H9 (cell line): ENCODE results near the gene KIF6. TPM values are rescaled to one million over a fixed set of nuclear protein-coding genes. Genes with fewer than 3 reads are reported as not detected.

Experiments
- DNase-seq: peaks from one replicate; pipeline ENCODE4 v3.0.0-alpha.2; 2017
- H2AFZ ChIP-seq: one replicate; pipeline ENCODE4 v1.6.1; 2013; ENCODE audit warnings: mild to moderate bottlenecking, low read length, control low read depth, moderate library complexity
- H2AK5ac ChIP-seq: 2 replicates; pipeline ENCODE4 v1.6.1; 2013; ENCODE audit warnings: low read length, control low read depth, mixed read lengths; ENCODE audit not compliant: insufficient read length
- H2BK120ac ChIP-seq: one replicate; pipeline ENCODE4 v1.6.1; 2013; ENCODE audit warnings: low read depth, mild to moderate bottlenecking, low read length, control low read depth, inconsistent platforms; ENCODE audit not compliant: poor library complexity, severe bottlenecking
- H2BK12ac ChIP-seq: 2 replicates; pipeline ENCODE4 v1.6.1; 2013; ENCODE audit warnings: low read length, control low read depth, mixed read lengths, low read depth; ENCODE audit not compliant: insufficient read length
- H2BK15ac ChIP-seq: 2 replicates; pipeline ENCODE4 v1.6.1; 2013; ENCODE audit warnings: low read depth, low read length, control low read depth
- H2BK20ac ChIP-seq: one replicate; pipeline ENCODE4 v1.6.1; 2013; ENCODE audit warnings: low read depth, mild to moderate bottlenecking, low read length, control low read depth, inconsistent platforms; ENCODE audit not compliant: poor library complexity, severe bottlenecking
- H2BK5ac ChIP-seq: 2 replicates; pipeline ENCODE4 v1.6.1; 2013; ENCODE audit warnings: low read length, control low read depth, mixed read lengths; ENCODE audit not compliant: insufficient read length
- H3K14ac ChIP-seq: 2 replicates; pipeline ENCODE4 v1.6.1; 2013; ENCODE audit warnings: low read length, control low read depth; ENCODE audit not compliant: insufficient read depth
- H3K18ac ChIP-seq: 2 replicates; pipeline ENCODE4 v1.6.1; 2013; ENCODE audit warnings: low read depth, mild to moderate bottlenecking, mixed read lengths, low read length, control low read depth; ENCODE audit not compliant: insufficient read length
- H3K23ac ChIP-seq: 2 replicates; pipeline ENCODE4 v1.6.1; 2013; ENCODE audit warnings: low read length, control low read depth, mixed read lengths, low read depth; ENCODE audit not compliant: insufficient read length
- H3K23me2 ChIP-seq: 2 replicates; pipeline ENCODE4 v1.6.1; 2013; ENCODE audit warnings: low read depth, mild to moderate bottlenecking, mixed read lengths, low read length, control low read depth; ENCODE audit not compliant: insufficient read length, poor library complexity, severe bottlenecking
- H3K27ac ChIP-seq: 2 replicates; pipeline ENCODE4 v1.5.1; 2013; ENCODE audit warnings: low read length, control low read depth, mixed read lengths, low read depth; ENCODE audit not compliant: insufficient read length
- H3K27me3 ChIP-seq: 2 replicates; pipeline ENCODE4 v1.6.1; 2013; ENCODE audit warnings: low read length, control low read depth, inconsistent platforms; ENCODE audit not compliant: insufficient read depth
- H3K4ac ChIP-seq: 2 replicates; pipeline ENCODE4 v1.6.1; 2013; ENCODE audit warnings: low read depth, mild to moderate bottlenecking, control low read depth, inconsistent platforms, low read length, moderate library complexity
- H3K4me1 ChIP-seq: 2 replicates; pipeline ENCODE4 v1.6.1; 2013; ENCODE audit warnings: low read length, control low read depth, inconsistent platforms; ENCODE audit not compliant: insufficient read depth
- H3K4me2 ChIP-seq: 2 replicates; pipeline ENCODE4 v1.6.1; 2013; ENCODE audit warnings: low read length, control low read depth, mixed read lengths; ENCODE audit not compliant: insufficient read length, insufficient read depth
- H3K56ac ChIP-seq: 2 replicates; pipeline ENCODE4 v1.6.1; 2013; ENCODE audit warnings: low read depth, mild to moderate bottlenecking, mixed read lengths, low read length, control low read depth; ENCODE audit not compliant: insufficient read length
- H3K79me1 ChIP-seq: 2 replicates; pipeline ENCODE4 v1.6.1; 2013; ENCODE audit warnings: low read depth, mild to moderate bottlenecking, moderate library complexity, low read length, control low read depth, inconsistent platforms; ENCODE audit not compliant: insufficient read depth, poor library complexity, severe bottlenecking
- H3K79me2 ChIP-seq: 2 replicates; pipeline ENCODE4 v1.6.1; 2013; ENCODE audit warnings: low read length, control low read depth, inconsistent platforms; ENCODE audit not compliant: insufficient read depth
- H3K9ac ChIP-seq: 2 replicates; pipeline ENCODE4 v1.6.1; 2013; ENCODE audit warnings: low read length, control low read depth, mixed read lengths; ENCODE audit not compliant: insufficient read length; ENCODE audit errors: extremely low read depth
- H3K9me3 ChIP-seq: one replicate; pipeline ENCODE4 v1.6.1; 2013; ENCODE audit warnings: low read depth, low read length, inconsistent platforms; ENCODE audit not compliant: control insufficient read depth
- H3T11ph ChIP-seq: one replicate; pipeline ENCODE4 v1.6.1; 2013; ENCODE audit warnings: mild to moderate bottlenecking, low read length, control low read depth, inconsistent platforms
- H4K20me1 ChIP-seq: one replicate; pipeline ENCODE4 v1.6.1; 2013; ENCODE audit not compliant: control insufficient read depth, insufficient read length, insufficient read depth
- H4K5ac ChIP-seq: 2 replicates; pipeline ENCODE4 v1.6.1; 2013; ENCODE audit warnings: low read depth, mild to moderate bottlenecking, mixed read lengths, low read length, control low read depth; ENCODE audit not compliant: insufficient read length
- H4K8ac ChIP-seq: replicated peaks from 2 replicates; pipeline ENCODE4 v1.6.1; 2013; ENCODE audit warnings: low read length, control low read depth, mixed read lengths, low read depth; ENCODE audit not compliant: insufficient read length
- H4K91ac ChIP-seq: 2 replicates; pipeline ENCODE4 v1.6.1; 2013; ENCODE audit warnings: low read depth, mild to moderate bottlenecking, moderate library complexity, mixed read lengths, low read length, control low read depth; ENCODE audit not compliant: insufficient read length
- H3K27ac Mint-ChIP-seq, 3 experiments: 2 replicates in 2 of 3; 3 replicates in 1 of 3; pipeline ENCODE4 v1.8.0; 2020 to 2021; ENCODE audit warnings: mixed read lengths in 3 of 3, mild to moderate bottlenecking in 1 of 3, moderate library complexity in 1 of 3
- H3K27me3 Mint-ChIP-seq: 2 replicates; pipeline ENCODE4 v1.8.0; 2021; ENCODE audit warnings: low read depth, mild to moderate bottlenecking, moderate library complexity, mixed read lengths
- H3K36me3 Mint-ChIP-seq, 3 experiments: 2 replicates in 2 of 3; 3 replicates in 1 of 3; pipeline ENCODE4 v1.8.0; 2020 to 2021; ENCODE audit warnings: low read depth in 3 of 3, mixed read lengths in 3 of 3; ENCODE audit not compliant: insufficient read depth in 1 of 3
- H3K4me1 Mint-ChIP-seq, 2 experiments: 2 replicates each; pipeline ENCODE4 v1.8.0; 2020; ENCODE audit warnings: mixed read lengths in 2 of 2
- H3K4me3 Mint-ChIP-seq, 2 experiments: 2 replicates in 1 of 2; 3 replicates in 1 of 2; pipeline ENCODE4 v1.8.0; 2020 to 2021; ENCODE audit warnings: mild to moderate bottlenecking in 2 of 2, mixed read lengths in 2 of 2, moderate library complexity in 1 of 2
- H3K9me3 Mint-ChIP-seq, 2 experiments: 2 replicates in 1 of 2; 3 replicates in 1 of 2; pipeline ENCODE4 v1.8.0; 2020; ENCODE audit warnings: mild to moderate bottlenecking in 2 of 2, mixed read lengths in 2 of 2, moderate library complexity in 1 of 2
- CTCF ChIP-seq: fragments of 200-600 bp; sonication (generic); conservative IDR thresholded peaks from 3 replicates; pipeline ENCODE4 v1.8.0; 2021; ENCODE audit warnings: antibody characterized with exemption, mild to moderate bottlenecking
- WGBS: extraction: QIAGEN DNeasy Blood & Tissue Kit; methylation state at CpG from one replicate; pipeline ENCODE4 v1.1.7; 2013; ENCODE audit warnings: missing lambda C conversion rate, low lambda C conversion rate, mixed read lengths; ENCODE audit not compliant: insufficient read length; ENCODE audit errors: extremely low coverage; 5-methylcytosine and 5-hydroxymethylcytosine counted together
- total RNA-seq: library from RNA; stranded (reverse); gene quantifications from 2 replicates; pipeline ENCODE4 v1.2.1, GENCODE V29; 2021

Gene KIF6
- total RNA-seq, 1 experiment from 2014 or later: 0.63 TPM

GRCh38 chr6:39363280-39363679, 361.9 kb downstream of the KIF6 start:
- H3K27me3 ChIP-seq: no peaks in the 10 kb centered on the region
- H3K79me1 ChIP-seq: no peaks in the 10 kb centered on the region
- no peaks in the 10 kb centered on the region for H3K23me2 ChIP-seq
- H4K20me1 ChIP-seq: no peaks in the 10 kb centered on the region
- Mint-ChIP-seq H3K4me3 (no peak overlapping the region; a peak in 1 of 5 replicates), H3K27ac (no peak overlapping the region), H3K36me3 (no peaks in the 10 kb centered on the region), H3K4me1 (peaks cover 6 to 13% of the 10 kb centered on the region in 2 experiments), H3K9me3 (no peaks in the 10 kb centered on the region), H3K27me3 (peaks cover 15% of the 10 kb centered on the region)
- H3K27ac ChIP-seq: no peak overlapping the region
- H3K79me2 ChIP-seq: no peaks in the 10 kb centered on the region
- no CpG with 5 or more reads among the region's 8 CpGs for WGBS
- no peaks in the 10 kb centered on the region for H3K4me1 ChIP-seq
- no peak overlapping the region for H3K18ac ChIP-seq
- no peak overlapping the region for H3K4me2 ChIP-seq
- no peak overlapping the region for H2AK5ac ChIP-seq
- no peak for DNase-seq
- no peak for TF ChIP-seq CTCF
- no peak overlapping the region for H2BK12ac ChIP-seq
- H2BK5ac ChIP-seq: no peak overlapping the region
- H4K5ac ChIP-seq: no peak overlapping the region
- no peak overlapping the region for H2BK120ac ChIP-seq
- H3K23ac ChIP-seq: no peak overlapping the region
- H3K9me3 ChIP-seq: no peaks in the 10 kb centered on the region
- H3K9ac ChIP-seq: no peak overlapping the region
- no peak overlapping the region for H2AFZ ChIP-seq
- no peak overlapping the region for H4K8ac ChIP-seq
- H2BK15ac ChIP-seq: no peak overlapping the region
- H3K14ac ChIP-seq: no peak overlapping the region
- H3K4ac ChIP-seq: no peak overlapping the region
- H2BK20ac ChIP-seq: no peak overlapping the region
- no peak overlapping the region for H4K91ac ChIP-seq
- no peak overlapping the region for H3T11ph ChIP-seq
- no peak overlapping the region for H3K56ac ChIP-seq
